ENCODE data around the gene CDC42EP5. TPM values are rescaled to one million over a fixed set of nuclear protein-coding genes. Genes with fewer than 3 reads are reported as not detected.

The CDC42EP5 gene
- total RNA-seq, 1 donor from 2014 or later = not detected

DNA sequence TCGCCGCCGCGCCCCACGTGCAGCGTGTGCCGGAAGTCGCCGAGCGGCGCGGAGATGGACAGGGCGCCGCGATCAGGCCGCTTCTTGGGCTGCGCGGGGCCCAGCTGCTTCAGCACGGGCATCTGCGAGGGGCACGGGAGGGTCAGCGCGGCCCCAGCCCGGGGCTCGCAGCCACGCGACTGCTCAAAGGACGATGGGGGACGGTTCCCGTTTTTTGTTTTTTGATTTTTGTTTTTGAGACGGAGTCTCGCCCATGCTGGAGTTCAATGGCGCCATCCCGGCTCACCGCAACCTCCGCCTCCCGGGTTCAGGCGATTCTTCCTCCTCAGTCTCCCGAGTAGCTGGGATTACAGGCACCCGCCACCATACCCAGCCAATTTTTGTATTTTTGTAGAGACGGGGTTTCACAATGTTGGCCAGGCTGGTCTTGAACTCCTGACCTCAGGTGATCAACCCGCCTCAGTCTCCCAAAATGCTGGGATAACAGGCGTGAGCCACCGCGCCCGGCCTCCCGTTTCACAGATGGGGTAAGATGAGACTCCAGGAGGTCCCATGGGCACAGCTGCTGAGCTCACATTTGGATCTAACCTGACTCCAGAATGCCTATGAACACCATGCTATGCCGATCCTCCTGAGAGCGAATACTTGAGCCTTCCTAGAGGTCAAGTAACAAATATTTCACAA, 7.5 kb downstream of the CDC42EP5 start:
- Mint-ChIP-seq H3K36me3 (ENCODE audit: low read depth) (peaks cover 24% of the 10 kb centered on the region), H3K27ac (no peak overlapping the region), H3K4me3 (peak overlapping the region; percentile 57), H3K9me3 (no peaks in the 10 kb centered on the region), H3K27me3 (peaks cover 12% of the 10 kb centered on the region), H3K4me1 (peaks cover 23% of the 10 kb centered on the region)
- DNase-seq = no peak
- ATAC-seq (ENCODE audit: low read depth) = no peak
- ChIA-PET CTCF (no interaction called here), POLR2A (interaction anchor here (1.9 kb wide), 1 partner anchor 17 kb away, joined by 11 read pairs; the partner anchor contains the start of gene LENG8)
- no peak for TF ChIP-seq CTCF (IDR thresholded peaks at IDR 0.05)
- intact Hi-C loops (cut with micrococcal nuclease) = loop anchor here (2.0 to 10.0 kb wide), 2 partner anchors 1011 to 1179 kb away; partner anchors contain the start of genes CCDC106, ZNF580, ZNF581 and ZNF628

DNA sequence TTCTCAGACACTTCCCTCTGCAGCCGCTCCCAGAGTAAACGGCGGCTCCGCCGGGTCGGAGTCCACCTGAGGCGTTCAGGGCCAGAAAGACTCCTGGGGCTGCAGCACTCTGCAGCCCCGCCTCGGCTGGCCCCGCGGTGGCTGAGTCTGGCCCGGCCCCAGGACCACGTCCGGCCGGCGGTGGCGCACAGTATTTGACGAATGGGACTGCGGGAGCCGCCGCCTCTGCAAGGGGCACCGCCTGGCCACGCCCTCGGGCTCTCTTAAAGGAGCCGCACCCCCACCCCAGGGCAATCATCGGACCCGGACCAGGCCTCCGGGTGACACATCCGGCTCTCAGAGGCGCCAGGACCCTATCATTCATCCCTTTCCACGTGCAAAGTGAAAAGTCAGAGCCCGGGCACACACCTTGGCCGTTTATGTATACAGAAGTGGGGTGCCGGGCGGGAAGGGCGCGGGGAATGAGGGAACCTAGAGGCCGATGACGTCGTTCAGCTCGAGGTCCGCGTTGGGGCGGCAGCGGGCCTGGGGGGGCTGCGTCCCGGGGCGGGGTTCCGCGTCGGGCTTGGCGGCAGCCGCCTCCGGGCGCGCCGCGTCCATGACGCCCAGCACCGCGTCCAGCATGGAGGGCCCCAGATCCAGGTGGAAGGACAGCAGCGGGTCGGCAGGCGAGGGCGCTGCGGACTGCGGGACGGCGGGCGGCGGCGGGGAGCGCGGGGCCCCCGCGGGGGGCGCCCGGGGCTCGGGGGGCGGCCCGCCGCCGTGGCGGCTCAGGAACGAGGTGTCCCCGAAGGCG, 8.3 kb downstream of the CDC42EP5 start:
- peak overlapping the region; percentile 90 for H3K27ac Mint-ChIP-seq

GRCh38 chr19:54464044-54464629, 9.0 kb downstream of the CDC42EP5 start:
- H3K9me3 Mint-ChIP-seq = no peaks in the 10 kb centered on the region
- ChIA-PET POLR2A (interaction anchor here (0.5 to 3.4 kb wide), 17 partner anchors 10 to 1191 kb away, joined by 3 to 78 read pairs (median 4); partner anchors contain the start of genes CNOT3, LENG8, MBOAT7 and PRKCG), CTCF (no interaction called here)
- DNase-seq = peak; percentile 79
- peak; percentile 58 for ATAC-seq (ENCODE audit: low read depth)
- no peak for TF ChIP-seq CTCF (IDR thresholded peaks at IDR 0.05)
- peaks cover 34% of the 10 kb centered on the region for H3K36me3 Mint-ChIP-seq (ENCODE audit: low read depth)
- H3K27me3 Mint-ChIP-seq = no peaks in the 10 kb centered on the region
- peak overlapping the region; percentile 82 for H3K4me3 Mint-ChIP-seq
- H3K27ac Mint-ChIP-seq = peak overlapping the region; percentile 90
- H3K4me1 Mint-ChIP-seq = peaks cover 23% of the 10 kb centered on the region
- intact Hi-C loops (cut with micrococcal nuclease) = loop anchor here (1.0 to 10.0 kb wide), 8 partner anchors 153 to 1181 kb away; partner anchors contain the start of genes CCDC106, PPP6R1, ZNF580 and ZNF581

More for the DNA sequence above, 8.3 kb downstream of the CDC42EP5 start:
- Mint-ChIP-seq H3K27me3 (peaks cover 4% of the 10 kb centered on the region), H3K9me3 (no peaks in the 10 kb centered on the region), H3K4me3 (peak overlapping the region; percentile 82), H3K36me3 (ENCODE audit: low read depth) (peaks cover 27% of the 10 kb centered on the region), H3K4me1 (peaks cover 19% of the 10 kb centered on the region)
- peak; percentile 51 for ATAC-seq (ENCODE audit: low read depth)
- intact Hi-C loops (cut with micrococcal nuclease) = loop anchor here (1.0 to 10.0 kb wide), 8 partner anchors 152 to 1180 kb away; partner anchors contain the start of genes CCDC106, PPP6R1, ZNF580 and ZNF581
- TF ChIP-seq CTCF (IDR thresholded peaks at IDR 0.05) = no peak
- DNase-seq = peak; percentile 74
- CTCF ChIA-PET = no interaction called here
- POLR2A ChIA-PET = interaction anchor here (1.9 kb wide), 1 partner anchor 16 kb away, joined by 11 read pairs; the partner anchor contains the start of gene LENG8

DNA sequence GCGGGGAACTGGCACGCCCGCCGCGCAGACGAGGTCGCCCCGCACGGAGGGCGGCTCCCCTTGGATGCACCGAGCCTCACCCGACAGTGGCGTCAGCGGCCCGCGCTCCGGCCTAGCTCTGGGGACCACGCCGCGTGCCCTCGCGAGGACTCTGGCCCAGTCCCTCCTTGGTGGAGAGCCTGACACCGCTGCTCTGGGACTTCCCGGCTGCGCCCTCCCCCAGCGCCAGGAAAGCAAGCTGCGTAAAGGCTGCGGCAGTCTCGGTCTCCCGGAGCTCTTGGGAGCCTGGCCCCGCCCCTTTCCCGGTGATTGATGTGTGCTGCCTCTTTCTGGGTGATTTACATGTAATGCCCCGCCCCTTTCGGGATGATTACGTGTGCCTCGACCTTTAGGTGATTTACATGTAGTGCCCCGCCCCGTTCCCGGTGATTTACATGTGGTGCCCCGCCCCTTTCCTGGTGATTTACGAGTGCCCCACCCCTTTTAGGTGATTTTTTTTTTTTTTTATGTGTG, 9.5 kb downstream of the CDC42EP5 start, which contains the start of gene LENG9:
Gene LENG9, minus strand, starts transcription at position 248 of the 513 bp plus-strand sequence. CDS start 252 bp downstream, outside the sequence.
- peak; percentile 85 for DNase-seq
- peak; percentile 61 for ATAC-seq (ENCODE audit: low read depth)
- intact Hi-C loops (cut with micrococcal nuclease) = loop anchor here (1.0 to 10.0 kb wide), 9 partner anchors 14 to 1181 kb away; partner anchors contain the start of genes CCDC106, LENG8, PPP6R1 and ZNF580
- H3K27ac Mint-ChIP-seq = peak within 1 kb of the TSS; percentile 90
- peak within 1 kb of the TSS; percentile 82 for H3K4me3 Mint-ChIP-seq
- TF ChIP-seq CTCF (IDR thresholded peaks at IDR 0.05) = no peak
- ChIA-PET POLR2A (interaction anchor here (0.5 to 3.4 kb wide), 20 partner anchors 10 to 1191 kb away, joined by 3 to 78 read pairs (median 4); partner anchors contain the start of genes CNOT3, LENG8, MBOAT7 and PRKCG), CTCF (no interaction called here)
- peaks cover 39% of the 10 kb centered on the region for H3K36me3 Mint-ChIP-seq (ENCODE audit: low read depth)
- H3K27me3 Mint-ChIP-seq = no peaks in the 10 kb centered on the region
- H3K4me1 Mint-ChIP-seq = peaks cover 28% of the 10 kb centered on the region
- H3K9me3 Mint-ChIP-seq = no peaks in the 10 kb centered on the region
